DOHH2 (cell line): ENCODE results near the gene MAP4K1.
"Not testable (repeated sequence)": the region's sequence is repeated elsewhere in the genome, so short reads cannot be mapped to it uniquely, and the experiment has no call there.

Experiments
- EZH2phosphoT487 ChIP-seq: fragments of 200-600 bp; sonication (generic); IDR thresholded peaks from 2 replicates; pipeline ENCODE4 v1.6.1; 2017; ENCODE audit warnings: borderline replicate concordance, mild to moderate bottlenecking, antibody characterized with exemption, low read length, moderate library complexity, mixed read lengths
- TF ChIP-seq, protein P1 (sequence below): fragments of 200-600 bp; sonication (generic); IDR thresholded peaks from one replicate; pipeline ENCODE4 v1.5.1; 2014; ENCODE audit warnings: antibody characterized with exemption, mild to moderate bottlenecking, low read depth, low read length; ENCODE audit not compliant: poor library complexity, severe bottlenecking

DNA sequence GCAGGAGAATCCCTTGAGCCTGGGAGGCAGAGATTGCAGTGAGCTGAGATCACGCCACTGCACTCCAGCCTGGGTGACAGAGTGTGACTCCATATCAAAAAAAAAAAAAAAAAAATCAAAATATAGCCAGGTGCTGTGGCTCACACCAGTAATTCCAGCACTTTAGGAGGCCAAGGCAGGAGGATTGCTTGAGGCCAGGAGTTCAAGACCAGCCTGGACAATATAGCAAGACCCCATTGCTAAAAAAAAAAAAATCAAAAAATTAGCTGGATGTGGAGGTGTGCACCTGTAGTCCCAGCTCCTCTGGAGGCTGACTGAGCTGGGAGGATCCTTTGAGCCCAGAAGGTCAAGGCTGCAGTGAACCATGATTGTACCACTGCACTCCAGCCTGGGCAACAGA is 64.5 kb downstream of the MAP4K1 start:
- TF ChIP-seq, protein P1, sequence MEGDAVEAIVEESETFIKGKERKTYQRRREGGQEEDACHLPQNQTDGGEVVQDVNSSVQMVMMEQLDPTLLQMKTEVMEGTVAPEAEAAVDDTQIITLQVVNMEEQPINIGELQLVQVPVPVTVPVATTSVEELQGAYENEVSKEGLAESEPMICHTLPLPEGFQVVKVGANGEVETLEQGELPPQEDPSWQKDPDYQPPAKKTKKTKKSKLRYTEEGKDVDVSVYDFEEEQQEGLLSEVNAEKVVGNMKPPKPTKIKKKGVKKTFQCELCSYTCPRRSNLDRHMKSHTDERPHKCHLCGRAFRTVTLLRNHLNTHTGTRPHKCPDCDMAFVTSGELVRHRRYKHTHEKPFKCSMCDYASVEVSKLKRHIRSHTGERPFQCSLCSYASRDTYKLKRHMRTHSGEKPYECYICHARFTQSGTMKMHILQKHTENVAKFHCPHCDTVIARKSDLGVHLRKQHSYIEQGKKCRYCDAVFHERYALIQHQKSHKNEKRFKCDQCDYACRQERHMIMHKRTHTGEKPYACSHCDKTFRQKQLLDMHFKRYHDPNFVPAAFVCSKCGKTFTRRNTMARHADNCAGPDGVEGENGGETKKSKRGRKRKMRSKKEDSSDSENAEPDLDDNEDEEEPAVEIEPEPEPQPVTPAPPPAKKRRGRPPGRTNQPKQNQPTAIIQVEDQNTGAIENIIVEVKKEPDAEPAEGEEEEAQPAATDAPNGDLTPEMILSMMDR = not testable (repeated sequence)
- not testable (repeated sequence) for TF ChIP-seq EZH2phosphoT487
